GM18508 (cell line): ENCODE measurements around the gene PRM2.

ENCODE experiments used
- ATAC-seq: cut with Tn5 transposase; IDR thresholded peaks from one replicate; pipeline ENCODE4 v1.9.1; 2021; ENCODE audit warnings: moderate number of reproducible peaks; ENCODE audit not compliant: insufficient read depth, unreplicated experiment

Gene PRM2

DNA sequence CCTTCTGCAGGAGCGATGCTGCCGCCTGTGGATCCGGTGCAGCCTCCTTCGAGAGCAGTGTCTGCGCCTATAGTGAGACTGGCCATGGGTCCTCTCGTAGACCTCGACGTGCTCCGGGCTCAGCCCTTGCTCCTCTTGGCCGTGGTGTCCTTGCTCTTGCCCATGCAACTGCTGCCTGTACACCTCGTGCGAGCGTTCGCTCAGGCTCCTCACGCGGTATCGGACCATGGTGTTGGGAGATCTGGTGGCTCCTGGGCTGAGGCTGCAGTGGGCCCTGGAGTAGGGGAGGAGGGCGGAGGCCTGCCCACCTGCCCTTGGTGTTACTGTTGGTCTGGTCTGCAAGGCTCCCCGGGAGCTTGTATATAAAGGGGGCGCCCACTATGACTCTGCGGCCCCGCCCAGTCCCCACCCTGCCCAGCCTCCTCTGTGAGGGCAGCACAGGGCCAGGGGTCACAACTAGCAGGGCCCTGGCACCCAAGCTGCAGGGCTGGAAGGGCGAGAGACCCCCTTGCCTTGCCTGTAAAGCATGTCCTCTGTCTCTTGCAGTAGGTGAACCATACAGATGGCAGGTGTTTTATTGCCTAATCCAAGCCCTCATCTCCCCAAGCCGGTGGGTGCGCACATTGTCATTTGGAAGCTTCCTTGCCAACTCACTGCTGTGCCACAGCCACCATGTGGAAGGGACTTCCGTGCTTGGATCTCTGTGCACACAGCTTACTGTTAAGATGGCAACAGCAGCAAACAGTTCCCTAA lies at the start of gene PRM2:
Gene PRM2, minus strand, starts transcription at position 338 of the 753 bp plus-strand sequence. Its CDS starts 110 bp downstream, at position 228.
- no peak for ATAC-seq

- ATAC-seq, result no peak
These were observed 49.3 kb upstream of the PRM2 start for GRCh38 chr16:11325404-11326083.

DNA sequence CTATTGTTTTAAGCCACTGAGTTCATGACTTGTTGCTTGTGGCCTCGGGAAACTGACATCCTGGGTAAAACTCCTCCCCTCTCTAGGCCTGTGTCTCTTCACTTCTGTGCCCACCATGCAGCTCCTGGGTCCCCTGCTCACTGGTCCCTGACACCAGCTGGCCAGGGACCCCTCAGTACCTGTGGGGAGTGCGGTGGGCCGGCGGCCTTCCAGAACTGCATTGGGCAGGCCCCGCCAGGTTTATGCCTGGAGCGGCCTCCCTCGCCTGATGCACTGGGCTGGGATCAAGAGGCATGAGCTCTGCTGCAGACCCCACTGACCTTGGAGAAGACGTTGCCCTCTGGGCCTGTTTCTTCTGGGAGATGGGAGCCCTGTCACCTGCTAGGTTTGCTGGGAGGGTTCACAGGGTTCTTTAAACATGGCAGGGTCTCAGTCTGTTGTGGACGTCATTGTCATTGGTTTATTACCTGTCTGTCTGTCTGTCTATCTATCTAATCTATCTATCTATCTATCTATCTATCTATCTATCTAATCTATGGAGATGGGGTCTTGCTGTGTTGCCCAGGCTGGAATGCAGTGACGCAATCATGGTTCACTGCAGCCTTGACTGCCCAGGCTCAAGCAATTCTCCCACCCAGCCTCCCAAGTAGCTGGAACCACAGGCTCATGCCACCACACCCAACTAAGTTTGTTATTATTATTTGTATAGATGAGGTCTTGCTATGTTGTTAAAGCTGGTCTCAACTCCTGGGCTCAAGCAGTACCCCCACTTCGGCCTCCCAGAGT lies 47.5 kb upstream of the PRM2 start:
- ATAC-seq, result no peak

GRCh38 chr16:11322823-11323222 lies 46.5 kb upstream of the PRM2 start:
- ATAC-seq, result no peak

DNA sequence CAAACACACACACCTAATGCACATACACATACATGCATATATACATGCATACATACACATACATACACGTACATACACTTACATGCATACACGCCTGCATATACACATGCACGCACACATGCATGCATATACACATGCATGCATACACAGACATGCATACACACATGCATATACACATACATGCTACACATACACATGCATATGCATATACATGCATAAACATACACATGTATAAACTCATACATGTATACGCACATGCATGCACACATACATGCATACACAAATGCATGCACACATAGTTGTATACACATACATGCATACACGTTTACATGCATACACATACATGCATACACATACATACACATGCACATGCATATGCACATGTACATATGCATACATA lies 45.4 kb upstream of the PRM2 start:
- no peak for ATAC-seq

GRCh38 chr16:11320170-11320569 lies 43.9 kb upstream of the PRM2 start:
- no peak for ATAC-seq

DNA sequence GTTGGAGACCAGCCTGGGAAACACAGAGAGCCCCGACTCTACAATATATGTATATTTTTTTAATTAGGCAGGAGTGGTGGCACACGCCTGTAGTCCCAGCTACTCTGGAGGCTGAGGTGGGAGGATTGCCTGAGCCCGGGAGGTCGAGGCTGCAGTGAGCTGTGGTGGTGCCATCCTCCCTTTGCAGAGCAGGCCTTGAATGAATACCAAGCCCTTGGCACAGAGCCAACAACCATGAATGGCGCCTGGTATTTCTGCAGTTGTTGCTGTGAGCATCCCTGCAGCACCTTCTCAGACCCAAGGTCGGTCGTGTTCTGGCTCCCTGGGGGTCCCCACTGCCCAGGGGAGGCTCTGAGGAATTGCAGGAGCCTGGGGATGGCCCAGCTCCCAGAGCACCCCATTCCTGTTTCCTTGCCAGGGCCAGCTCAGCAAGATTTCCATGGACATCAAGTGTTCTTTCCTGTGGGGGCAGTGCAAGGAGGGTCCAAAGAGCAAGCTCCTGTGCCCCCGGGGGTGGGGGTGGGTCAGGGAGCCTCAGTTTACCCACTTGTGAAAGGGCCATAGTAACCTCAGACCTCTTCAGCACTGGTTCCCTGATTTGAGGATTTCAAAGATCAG lies 43.4 kb upstream of the PRM2 start:
- ATAC-seq, result no peak

GRCh38 chr16:11318817-11319216 lies 42.5 kb upstream of the PRM2 start:
- no peak for ATAC-seq

DNA sequence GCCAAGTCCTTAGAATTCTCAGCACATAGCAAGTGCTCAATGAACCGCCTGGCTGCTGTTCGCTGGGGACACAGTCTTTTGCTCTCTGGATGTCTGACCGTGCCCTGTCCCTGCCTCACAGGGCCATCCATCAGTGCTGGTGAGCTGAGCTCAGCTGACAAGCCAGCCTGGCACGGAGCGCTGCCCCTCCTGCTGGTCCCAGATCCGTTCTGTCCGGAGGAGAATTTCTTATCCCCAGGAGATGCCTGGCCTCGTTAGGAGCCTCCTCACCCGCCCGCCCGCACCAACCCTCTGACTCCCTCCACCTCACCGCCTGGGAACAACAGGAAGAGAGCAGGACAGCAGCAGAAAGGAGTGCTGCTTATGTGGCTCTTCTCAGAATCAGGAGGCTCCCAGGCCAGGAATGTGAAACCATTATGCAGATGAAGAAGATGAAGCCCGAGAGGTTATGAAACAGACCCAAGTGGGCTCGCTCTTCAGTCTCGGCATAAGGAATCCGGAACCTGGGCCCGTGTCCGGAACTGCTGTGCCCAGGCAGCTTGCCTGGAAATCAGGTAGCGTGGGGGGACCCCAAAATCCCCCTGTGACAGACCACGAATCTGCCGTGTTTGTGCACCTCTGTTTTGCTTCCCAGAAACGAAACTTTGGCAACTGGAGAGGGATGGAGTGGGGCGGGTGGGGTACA lies 40.2 kb upstream of the PRM2 start:
- ATAC-seq, result no peak

- no peak for ATAC-seq
These were observed 39.2 kb upstream of the PRM2 start for GRCh38 chr16:11315510-11315909.

DNA sequence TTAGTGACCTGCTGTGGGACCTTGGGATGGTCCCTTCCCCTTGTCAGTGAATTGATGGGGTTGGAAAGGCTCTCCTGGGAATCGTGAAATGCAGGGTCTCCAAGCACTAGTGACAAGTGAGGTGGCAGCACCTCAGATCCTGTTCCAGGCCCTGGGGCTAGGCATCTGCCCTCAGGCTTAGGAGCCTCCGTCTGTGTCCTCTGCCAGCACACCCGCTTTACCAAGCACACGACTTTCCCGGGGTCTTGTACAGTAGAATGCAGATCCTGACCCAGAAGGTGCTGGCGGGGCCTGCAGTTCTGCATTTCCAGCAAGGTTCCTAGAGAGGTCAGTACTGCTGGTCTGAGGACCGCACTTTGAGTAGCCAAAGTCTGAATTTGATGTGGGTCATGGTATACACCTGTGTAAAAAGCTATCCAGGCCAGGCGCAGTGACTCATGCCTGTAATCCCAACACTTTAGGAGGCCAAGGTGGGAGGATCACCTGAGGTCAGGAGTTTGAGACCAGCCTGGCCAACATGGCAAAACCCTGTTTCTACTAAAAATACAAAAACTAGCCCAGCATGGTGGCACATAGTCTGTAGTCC lies 38.1 kb upstream of the PRM2 start:
- no peak for ATAC-seq

DNA sequence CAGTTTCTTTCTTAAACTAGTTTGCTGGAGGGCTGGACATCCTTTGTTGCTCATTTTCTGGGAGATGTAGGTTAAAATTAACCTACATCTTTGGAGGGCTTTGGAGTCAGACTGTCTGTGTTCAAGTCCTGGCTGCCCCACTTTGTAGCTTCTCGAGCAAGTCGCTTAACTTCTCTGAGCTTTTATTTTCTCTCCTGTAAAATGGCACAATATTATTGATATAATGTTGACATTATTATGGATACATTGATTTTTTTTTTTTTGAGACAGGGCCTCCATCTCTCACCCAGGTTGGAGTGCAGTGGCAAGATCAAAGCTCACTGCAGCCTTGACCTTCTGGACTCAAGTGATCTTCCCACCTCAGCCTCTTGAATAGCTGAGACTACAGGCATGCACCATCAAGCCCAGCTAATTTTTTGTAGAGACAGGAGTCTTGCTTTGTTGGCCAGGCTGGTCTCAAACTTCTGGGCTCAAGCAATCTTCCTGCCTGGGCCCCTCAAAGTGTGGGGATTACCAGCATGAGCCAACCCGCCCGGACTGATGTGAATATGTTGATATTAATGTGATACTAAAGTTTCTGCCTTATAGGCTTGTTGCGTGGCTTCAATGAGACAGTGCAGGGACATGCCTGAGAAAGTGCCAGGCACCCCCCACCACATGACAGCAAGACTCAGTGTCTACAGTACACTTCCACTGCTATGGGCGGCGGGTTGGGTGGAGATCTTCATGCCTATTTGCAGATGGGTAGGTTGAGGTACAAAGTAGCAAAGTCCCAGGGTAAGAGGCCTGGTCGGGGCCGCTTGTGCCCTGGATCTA lies 37.4 kb upstream of the PRM2 start:
- no peak for ATAC-seq

DNA sequence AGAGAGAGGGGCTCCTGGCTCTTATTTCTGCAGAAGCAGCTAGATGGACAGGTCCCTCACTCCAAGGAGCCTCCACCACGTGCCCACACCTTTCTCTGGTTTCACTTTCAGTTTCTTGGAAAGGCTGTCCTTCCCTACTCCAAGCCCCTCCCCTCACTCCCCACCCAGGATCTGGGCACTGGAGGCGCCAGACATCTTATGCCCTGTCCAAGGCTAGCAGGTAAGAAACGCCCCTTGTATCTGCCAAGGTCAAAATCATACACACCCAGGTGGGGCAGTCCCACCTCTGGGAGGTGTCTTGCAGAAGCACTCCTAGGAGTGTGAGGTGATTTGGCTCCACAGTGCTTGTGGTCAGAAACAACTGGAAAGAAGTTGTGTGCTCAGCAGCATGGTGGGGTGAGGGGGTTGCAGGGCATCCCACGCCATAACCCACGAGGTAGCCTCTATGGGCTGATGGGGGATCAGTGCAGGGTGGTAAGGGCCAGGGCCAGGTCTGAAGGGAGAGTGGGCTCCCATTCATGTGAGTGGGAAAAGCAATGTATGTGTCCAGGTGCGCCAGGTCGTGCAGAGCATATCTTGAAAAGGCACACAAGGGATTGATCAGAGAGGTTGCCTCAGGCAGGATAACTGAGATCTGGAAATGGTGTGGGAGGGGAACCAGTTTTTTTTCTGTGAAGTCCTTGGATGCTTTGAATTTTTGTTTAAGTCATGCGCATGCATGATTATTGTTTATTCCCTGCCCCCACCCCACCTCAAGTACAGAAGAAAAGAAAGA lies 36.6 kb upstream of the PRM2 start:
- no peak for ATAC-seq

GRCh38 chr16:11310997-11311561 lies 34.8 kb upstream of the PRM2 start:
- ATAC-seq, result peak; percentile 35

DNA sequence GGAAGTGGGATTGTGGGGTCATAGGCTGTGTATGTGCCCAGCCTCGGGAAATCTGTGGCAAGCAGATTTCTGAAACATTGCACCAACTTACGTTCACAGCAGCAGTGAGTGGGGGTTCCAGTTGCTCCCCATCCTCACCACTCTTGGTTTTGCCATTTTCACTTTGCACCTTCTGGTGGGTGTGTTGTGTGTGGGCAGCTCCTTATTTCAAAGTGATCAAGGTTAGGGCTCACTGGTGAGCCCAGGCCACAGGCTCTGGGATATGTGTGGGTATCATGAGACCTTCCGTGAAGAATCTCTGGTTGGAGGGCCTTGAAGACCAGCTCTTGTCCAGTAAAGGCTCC lies 34.3 kb upstream of the PRM2 start:
- no peak for ATAC-seq

- no peak for ATAC-seq
These were observed 33.8 kb upstream of the PRM2 start for GRCh38 chr16:11309895-11310633.

DNA sequence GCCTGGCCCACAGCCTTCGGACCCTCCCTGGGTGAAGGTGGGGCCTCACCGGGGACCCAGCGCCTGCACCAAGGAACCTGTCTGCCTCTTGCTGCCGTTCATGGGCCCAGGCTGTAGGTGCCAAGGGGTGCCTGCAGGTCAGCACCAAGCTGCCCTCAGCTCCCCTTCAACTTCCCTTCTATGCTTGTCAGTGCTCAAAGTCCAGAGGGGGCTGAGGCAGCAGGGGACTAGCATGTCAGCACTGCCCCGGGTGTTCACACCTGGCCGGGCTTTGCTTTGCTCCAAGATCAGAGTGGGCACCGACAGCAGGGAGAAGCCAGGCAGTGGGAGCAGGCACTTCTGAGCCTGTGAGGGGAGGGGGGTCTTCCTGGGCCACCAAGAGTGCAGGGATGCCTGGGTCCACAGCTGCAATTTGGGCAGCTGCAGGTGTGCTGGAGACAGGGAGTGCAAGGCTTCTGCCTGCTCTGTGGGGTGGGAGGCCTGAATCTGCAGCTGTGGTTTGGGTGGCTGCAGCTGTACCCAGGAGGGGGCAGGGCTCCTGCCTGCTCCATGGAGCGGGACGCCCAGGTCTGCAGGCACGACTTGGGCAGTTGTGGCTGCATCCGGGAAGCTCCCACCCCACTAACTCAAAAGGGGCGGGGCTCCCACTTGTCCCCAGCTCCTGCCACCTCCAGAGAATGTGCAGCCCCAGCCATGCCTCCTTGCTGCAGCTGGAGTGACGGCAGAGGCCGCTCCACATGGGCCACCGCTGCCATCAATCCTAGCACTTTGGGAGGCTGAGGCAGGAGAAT lies 32.4 kb upstream of the PRM2 start:
- no peak for ATAC-seq
